GM10266 (cell line): ENCODE results near the gene SHC1.

Experiments
- DNase-seq: peaks from one replicate; pipeline ENCODE4 v3.0.0; 2012; ENCODE audit errors: extremely low spot score
- CTCF ChIP-seq: IDR thresholded peaks from 2 replicates; pipeline ENCODE4 v1.5.1; 2012; ENCODE audit warnings: mild to moderate bottlenecking, low read depth; ENCODE audit not compliant: control insufficient read depth, insufficient read depth; ENCODE audit errors: missing control alignments

SHC1 gene

GRCh38 chr1:155006601-155007101, 36.1 kb upstream of the SHC1 start:
- no peak for DNase-seq
- TF ChIP-seq CTCF = no peak

GRCh38 chr1:155005076-155006011, 34.8 kb upstream of the SHC1 start:
- DNase-seq = no peak
- TF ChIP-seq CTCF = no peak

DNA sequence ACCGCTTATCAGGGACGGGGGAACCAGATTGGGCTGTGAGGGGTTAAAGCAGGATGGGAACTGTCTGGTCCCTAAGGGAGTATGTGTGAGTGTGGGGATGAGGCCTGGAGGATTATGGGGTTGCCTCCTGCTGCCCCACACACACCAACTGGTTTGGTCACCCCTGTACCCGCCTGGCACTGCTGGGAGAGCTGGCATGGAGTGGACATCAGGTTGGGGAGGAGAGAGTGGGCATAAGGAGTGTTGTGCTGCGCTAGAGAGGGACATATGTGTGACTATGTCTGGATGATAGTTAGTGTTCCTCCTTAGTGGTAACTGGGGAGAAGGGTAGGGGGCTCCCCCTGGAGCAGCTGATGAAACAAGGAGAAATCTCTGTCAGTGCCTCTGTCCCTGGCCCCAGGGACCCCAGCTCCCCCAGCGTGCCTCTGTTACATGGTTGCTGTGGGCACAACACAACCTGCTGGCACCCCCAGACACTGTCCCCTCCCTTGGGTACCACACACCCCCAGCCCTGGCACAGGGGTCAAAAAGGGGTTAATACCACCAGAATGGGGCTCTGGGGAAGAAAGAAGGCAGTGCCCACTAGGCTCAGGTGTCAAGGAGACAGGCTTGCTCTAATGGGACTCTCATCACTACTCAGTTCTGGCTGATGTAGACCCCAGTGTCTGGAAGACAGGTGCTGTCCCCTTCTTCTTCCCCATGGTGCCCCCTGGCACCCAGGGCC, 34.0 kb upstream of the SHC1 start:
- TF ChIP-seq CTCF = no peak
- DNase-seq = no peak

DNA sequence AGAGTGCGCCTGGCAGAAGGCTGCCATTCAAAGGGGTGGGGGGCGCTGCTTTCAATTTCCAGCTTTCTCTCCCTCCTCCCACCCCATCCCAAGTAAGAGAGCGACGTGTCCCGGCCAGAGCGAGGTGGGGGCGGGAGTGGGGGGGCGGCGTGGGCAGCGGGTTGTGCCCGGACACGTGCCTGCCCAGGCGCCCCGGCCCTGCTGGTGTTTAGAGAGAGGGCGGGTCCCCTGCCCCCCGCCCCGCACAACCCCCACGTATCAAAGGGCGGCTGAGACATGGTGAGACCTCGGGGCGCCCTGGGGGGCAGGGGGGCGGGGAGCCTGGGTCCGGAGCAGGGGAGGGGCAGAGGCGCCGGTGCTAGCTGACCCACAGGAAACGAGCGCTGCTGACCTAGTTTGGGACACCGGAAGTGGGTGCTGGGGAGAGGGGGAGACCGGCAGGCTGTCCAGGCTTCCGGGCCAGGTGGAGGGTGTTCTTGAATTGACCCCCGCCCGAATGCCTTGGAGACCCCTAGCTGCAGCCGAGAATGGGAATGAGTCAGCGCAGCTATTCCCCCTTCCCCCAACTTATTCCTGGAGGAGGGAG, 33.3 kb upstream of the SHC1 start:
- peak; percentile 60 for DNase-seq

DNA sequence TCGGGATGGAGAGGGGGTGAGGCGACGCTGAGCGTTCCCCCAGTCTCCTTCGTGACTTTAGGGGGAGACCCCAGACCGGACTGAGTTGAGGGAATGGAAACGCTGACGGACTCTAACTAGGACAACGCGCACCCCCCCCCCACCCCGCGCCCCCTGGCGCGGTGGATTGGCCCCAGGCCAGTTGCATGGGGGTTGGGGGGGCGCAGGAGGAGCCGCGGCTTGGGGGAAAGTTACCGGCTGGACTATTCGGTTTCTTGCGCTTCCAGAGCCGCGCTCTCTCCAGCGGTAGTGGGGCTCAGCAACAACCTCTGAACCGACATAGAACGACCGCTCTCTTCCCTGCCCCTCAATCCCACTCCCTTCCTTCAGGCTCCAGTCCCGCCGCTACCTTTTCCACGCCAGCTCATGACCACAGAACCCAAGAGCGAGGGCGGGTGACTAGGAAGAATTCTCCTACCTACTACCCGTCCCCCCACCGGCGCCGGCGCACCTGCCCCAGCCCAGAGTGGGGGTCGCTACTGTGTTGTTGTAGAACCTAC, 32.7 kb upstream of the SHC1 start:
- DNase-seq = no peak

More for the DNA sequence above, 33.3 kb upstream of the SHC1 start:
- TF ChIP-seq CTCF = no peak

More for the DNA sequence above, 32.7 kb upstream of the SHC1 start:
- TF ChIP-seq CTCF = no peak
